ENCODE measurements around the gene PTPN13.

Gene PTPN13

GRCh38 chr4:86603311-86603885, 9.3 kb downstream of the PTPN13 start:
- TF ChIP-seq, protein P1, sequence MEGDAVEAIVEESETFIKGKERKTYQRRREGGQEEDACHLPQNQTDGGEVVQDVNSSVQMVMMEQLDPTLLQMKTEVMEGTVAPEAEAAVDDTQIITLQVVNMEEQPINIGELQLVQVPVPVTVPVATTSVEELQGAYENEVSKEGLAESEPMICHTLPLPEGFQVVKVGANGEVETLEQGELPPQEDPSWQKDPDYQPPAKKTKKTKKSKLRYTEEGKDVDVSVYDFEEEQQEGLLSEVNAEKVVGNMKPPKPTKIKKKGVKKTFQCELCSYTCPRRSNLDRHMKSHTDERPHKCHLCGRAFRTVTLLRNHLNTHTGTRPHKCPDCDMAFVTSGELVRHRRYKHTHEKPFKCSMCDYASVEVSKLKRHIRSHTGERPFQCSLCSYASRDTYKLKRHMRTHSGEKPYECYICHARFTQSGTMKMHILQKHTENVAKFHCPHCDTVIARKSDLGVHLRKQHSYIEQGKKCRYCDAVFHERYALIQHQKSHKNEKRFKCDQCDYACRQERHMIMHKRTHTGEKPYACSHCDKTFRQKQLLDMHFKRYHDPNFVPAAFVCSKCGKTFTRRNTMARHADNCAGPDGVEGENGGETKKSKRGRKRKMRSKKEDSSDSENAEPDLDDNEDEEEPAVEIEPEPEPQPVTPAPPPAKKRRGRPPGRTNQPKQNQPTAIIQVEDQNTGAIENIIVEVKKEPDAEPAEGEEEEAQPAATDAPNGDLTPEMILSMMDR (IDR thresholded peaks at IDR 0.05; ENCODE audit: low read depth, low read length) = no peak
- no peak for DNase-seq (ENCODE audit: extremely low read depth, low read depth)

- DNase-seq (ENCODE audit: extremely low read depth, low read depth) = no peak
- TF ChIP-seq, protein P1 (IDR thresholded peaks at IDR 0.05; ENCODE audit: low read depth, low read length) = no peak
These were observed 12.7 kb downstream of the PTPN13 start for GRCh38 chr4:86606809-86607208.

DNA sequence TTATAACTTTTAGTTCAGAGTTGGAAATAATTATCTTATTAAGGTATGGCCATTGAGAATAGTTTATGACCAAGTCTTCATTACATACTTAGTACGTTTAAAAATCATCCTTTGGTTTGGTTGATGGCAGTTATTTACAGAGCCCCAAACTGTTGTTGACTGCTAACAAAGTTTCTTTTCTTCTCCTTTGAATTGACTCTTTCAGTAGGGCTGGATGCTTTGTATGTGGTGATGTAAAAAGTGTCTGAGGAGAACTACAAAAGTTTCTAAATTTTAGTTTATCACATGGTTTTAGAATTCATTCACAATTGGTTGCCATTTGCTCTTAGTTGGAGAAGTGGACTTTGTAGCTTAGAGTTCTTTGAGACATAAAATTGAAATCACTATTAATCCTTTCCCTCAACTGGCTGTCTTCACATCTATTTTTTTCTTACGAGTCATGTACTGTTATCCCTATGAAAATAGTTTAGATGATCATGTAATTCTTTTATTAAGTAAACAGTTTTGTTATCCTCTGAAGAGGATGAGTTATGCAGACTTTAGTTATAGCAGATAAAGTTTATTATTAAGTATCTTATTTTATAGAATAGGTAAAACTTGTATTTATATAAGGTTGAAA, 14.8 kb downstream of the PTPN13 start:
- no peak for DNase-seq (ENCODE audit: extremely low read depth, low read depth)
- TF ChIP-seq, protein P1 (IDR thresholded peaks at IDR 0.05; ENCODE audit: low read depth, low read length) = no peak

DNA sequence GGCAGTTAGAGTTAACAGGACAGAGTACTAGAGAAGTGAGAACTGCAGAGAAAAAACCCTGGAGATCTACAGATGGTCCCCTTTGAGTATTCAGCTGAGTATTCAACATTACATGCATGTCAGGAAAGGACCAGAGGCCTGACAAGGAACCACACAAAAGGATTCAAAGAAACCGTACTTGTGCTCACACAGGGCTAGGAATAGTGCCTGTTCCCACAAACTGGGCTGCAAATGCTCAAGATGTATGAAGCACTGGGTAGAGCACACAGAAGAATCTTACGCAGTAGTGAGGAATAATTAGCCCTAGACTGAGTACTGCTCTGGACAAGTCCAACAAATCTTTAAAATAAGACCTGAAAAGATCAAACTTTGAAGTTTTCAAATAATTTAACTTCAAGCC, 17.6 kb downstream of the PTPN13 start:
- TF ChIP-seq, protein P1 (IDR thresholded peaks at IDR 0.05; ENCODE audit: low read depth, low read length) = no peak
- DNase-seq (ENCODE audit: extremely low read depth, low read depth) = no peak

DNA sequence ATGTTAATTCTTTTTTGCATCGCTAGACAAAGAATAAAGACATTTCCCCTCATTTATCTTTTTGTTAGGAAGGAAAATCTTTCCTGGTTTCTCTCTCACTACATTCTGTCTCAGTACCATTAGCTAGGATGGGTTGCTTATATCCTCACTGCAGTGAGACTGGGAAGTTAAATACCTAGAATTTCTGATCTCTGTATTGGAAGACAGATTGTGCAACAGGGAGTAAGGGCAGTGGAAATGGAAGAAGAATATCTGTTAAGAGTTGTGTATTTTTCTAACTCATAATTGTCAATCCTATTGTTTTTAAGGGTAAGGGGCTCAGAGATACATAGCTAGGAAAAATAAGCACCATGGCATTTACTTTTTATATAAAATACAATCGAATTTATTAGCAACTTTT, 19.6 kb downstream of the PTPN13 start:
- TF ChIP-seq, protein P1 (IDR thresholded peaks at IDR 0.05; ENCODE audit: low read depth, low read length) = no peak
- DNase-seq (ENCODE audit: extremely low read depth, low read depth) = no peak

DNA sequence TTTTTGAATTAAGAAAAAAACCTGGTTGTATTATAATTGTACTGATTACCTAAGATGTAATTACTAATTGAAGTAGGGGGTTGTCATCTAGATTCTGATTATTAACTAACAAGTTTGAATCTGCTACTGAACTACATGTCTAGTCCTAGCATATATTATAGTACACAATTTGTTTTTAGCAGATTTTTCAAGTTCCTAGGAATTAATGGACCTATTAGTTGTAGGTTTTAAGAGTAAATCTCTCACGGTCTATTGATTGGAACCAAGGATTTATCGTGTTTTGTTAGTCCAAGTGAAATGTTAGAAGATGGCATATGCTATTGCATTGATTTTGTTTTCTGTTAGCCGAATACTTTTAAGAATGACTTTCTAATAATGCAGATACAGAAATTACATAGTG, 20.8 kb downstream of the PTPN13 start:
- no peak for DNase-seq (ENCODE audit: extremely low read depth, low read depth)
- TF ChIP-seq, protein P1 (IDR thresholded peaks at IDR 0.05; ENCODE audit: low read depth, low read length) = no peak

- DNase-seq (ENCODE audit: extremely low read depth, low read depth) = no peak
- TF ChIP-seq, protein P1 (IDR thresholded peaks at IDR 0.05; ENCODE audit: low read depth, low read length) = no peak
These were observed 21.4 kb downstream of the PTPN13 start for GRCh38 chr4:86615501-86615900.
